Activated CD8-positive, alpha-beta memory T cell treated with anti-CD3 and anti-CD28 coated beads for 1 hour (primary cell): ENCODE results near the gene RERE.

Source experiments
- DNase-seq, 2 donors: peaks; one replicate each; pipeline ENCODE4 v3.0.0-alpha.2; 2020; ENCODE audit warnings: low read depth in 1 of 2; ENCODE audit errors: extremely low read depth in 1 of 2

Gene RERE

DNA sequence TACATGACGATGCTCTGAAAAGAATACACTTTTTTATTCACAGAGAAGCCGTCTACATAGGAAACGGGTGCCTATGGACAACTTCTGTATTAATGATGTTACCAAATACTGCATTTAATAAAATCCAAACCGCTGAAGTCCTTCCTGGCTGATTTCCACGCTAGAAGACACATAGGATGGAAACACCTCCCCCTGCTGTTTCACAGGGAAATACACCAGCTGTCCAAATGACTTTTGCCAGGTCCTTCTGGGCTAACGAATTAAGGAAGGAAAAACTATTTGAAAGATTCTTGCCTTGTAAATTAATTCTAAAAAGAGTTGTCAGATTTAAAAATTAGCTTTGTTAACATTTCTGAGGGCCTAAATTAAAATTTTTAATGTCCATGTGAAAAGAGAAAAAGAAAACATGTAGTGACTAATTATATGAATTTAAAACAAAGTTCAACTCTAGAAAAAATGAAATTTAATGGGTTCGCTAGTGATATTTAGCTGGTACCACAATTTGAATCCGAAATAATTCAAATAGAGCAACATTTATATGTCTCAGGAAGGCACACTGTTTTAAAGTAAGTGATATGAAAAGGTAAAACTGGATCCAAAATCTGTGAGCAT, 146.0 kb downstream of the RERE start:
- DNase-seq = no peak

DNA sequence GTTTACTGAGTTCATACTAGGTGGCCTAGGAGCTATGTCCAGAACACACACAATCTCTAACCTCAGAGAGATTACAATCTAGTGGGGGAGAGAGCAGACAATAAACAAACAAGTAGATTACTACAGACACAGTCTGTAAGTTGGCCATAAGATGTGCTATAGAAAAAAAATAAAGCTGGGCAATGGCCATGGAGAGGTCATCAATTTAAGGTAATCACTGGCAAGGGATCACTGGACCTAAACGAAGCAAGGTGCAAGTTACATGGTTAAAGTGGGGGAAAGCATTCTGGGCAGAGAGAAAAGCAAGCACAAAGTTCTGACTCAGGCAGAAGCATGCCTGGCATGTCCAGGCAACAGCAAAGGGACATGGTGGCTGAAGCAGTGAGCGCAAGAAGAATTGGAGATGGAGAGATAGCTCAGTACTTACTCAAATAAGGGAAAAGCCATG, 147.0 kb downstream of the RERE start:
- DNase-seq = no peak

DNA sequence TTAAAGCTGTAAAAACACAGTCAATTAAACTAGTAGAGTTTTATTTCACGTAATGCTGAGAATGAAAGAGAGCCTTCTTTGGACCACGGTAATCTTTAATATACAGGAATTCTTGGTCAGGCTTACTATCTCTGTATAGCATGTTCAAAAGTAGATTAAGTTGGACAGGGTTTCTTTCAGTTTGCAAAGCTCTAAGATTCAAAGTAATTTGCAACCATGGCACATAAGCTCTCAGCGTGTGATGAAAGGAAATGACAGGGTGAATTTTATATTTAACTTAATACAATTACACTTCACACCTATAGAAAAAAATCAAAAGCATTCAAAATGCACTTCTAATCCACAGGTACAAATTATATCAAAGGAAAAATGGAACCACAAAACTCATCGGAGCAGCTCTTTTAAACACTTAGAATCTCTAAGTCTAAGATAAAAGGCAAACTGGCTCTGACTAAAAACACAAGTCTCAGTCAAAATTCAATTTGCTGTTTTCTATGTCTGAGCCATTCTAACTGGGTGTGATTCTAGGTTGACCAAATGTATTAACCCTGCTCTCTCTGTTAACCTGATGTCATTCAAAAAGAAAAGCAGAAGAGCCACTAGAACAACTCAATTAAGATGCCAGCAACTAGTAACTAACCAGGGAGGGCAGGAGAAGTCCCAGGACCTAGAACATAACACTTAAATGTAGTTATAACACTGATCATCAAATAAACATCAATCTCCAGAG, 147.7 kb downstream of the RERE start:
- no peak for DNase-seq

DNA sequence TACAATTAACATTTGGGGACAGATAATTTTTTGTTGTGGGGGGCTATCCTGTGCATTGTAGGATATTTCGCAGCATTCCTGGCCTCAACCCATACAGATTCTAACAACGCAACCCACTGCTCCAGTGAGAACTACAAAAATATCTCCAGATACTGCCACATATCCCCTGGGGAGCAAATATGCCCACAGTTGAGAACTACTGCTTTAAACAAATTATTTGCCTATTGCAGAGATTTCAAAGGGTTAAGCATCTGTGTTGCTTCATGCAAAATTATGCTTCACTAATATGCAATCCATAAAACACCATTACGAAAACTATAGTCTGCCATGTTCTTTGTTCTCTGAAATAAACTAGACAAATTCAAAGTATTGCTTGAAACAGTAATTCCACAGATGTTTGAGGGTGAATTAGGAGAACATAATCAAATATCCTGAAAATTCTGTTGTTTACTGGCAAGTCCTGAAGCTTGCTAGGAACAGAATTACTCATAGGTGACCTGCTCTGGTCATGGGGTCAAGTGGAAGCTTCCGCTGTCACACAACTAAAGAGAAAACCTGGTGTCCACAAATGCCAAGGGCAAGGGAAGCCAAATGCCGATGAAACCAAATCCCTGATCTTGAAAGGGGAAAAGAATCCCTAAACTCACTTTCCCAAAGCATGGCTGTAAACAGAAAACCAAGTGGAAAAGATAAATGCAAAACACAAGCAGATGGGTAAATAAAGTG, 149.4 kb downstream of the RERE start:
- no peak for DNase-seq

DNA sequence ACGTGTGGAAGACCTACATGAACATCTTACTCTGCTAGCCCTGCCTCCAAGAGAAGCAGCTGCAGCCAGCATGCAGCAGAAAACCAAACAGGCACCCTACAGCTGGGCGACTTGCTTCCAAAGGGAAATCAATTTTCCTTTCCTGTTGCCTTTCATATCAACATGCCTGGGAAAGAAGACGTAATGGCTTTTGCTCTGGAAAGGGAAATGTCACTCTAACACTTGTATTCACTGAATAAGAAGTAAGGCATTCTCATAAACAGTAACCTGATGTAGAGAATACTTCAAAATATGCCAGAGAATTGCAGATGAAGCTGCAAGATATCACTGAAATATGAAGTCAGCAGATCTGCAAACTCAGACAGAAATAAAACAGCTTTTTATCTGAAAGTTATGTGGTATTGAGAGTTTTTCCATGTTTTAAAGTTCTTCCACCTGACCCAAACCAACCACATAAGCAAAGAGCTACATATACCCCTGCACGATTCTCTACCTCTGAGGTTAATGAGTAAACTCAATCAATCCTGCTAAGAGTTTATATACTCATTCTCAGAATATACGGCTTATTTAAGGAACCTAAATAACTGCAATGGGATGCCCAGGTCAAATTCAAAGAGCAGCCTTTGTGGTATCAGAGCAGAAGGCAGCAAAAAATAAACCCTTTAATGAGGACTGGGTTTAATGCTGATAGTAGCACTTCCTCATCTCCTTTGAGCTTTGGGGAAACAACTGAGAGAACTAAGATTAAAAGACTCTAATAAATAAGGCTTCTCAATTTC, 150.9 kb downstream of the RERE start:
- DNase-seq = no peak

DNA sequence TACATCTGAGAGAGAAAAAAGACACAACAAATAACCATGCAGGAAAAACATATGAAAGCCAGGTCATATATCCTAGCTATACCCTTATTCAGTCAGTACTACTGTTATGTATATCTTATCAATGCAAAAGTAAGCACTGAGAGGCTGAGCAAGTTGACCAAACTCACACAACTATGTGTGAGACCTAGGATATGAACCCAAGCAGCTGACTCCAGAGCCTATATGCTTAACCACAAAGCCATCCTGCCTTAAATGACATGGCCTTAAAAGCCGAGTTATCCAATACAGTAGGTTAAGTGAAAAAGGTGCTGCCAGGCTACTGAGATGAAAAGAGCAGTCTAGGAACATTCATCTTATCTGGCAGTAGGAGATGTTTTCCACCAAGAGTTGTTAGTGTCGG, 151.6 kb downstream of the RERE start:
- no peak for DNase-seq

DNA sequence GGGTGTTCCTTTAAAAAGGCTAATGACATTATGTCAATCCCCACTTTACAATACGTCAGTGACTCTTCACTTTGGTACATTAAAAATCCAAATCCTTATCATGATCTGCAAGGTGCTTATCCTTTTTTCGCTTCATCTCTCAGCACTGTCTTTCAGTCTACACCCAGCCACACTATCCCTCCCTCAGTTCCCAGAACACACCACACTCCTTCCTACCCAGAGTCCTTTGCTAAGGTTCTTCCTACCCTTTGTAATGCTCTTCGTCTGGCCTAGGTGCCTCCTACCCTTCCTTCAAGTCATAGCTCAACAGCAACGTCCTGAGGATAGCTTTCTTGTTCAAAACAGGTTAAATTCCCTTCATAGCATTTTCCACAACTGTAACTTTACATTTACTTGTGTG, 152.6 kb downstream of the RERE start:
- no peak for DNase-seq

DNA sequence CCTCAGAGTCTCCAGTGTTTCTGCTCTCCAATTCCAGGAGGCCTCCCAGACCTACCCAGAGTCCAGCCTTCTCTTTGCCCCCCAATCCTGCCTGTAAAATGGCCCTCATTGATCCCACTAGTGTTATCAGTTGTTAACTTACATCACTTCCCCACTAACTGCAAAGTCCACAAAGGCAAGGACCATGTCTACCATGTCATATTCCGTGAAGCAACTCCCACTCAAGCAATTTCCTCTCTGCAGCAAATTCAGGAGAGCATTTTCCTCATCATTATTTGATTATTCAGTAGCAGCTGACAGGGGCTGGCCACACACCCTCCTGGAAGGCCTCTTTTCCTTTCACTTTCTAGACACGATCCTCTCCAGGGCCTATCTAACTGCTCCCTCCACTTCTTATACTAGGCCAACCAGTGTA, 153.5 kb downstream of the RERE start:
- no peak for DNase-seq

DNA sequence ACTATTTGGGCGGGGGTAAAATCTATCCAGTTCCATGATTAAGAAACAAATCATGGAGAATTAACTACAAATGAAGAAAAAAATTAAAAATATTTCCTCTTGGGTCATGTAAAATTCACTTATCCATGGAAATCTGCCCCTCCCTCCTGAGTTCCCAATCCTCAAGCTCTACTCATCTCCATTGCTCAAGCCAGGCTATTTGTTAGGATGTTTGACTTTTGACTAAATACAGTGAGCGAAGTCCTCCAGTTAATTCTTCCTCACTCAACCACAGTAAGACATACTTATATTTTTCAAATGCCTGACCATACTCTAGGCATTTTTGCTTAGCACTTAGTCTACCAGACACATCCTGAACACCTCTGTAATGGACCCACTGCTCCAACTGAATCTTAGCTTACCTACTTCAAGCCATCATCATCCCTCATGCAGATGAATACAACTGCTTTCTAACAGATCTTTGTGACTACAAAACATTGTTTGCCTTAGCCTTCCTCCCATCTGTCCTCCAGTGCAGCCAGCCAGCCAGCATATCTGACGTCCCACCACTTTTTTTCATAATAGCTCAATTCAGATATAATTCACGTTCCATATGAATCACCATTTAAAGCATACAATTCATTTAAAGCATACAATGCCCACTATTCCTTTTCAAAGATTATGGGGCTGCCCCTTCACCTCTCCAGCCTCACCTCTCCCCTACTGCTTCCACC, 154.2 kb downstream of the RERE start:
- DNase-seq = no peak

DNA sequence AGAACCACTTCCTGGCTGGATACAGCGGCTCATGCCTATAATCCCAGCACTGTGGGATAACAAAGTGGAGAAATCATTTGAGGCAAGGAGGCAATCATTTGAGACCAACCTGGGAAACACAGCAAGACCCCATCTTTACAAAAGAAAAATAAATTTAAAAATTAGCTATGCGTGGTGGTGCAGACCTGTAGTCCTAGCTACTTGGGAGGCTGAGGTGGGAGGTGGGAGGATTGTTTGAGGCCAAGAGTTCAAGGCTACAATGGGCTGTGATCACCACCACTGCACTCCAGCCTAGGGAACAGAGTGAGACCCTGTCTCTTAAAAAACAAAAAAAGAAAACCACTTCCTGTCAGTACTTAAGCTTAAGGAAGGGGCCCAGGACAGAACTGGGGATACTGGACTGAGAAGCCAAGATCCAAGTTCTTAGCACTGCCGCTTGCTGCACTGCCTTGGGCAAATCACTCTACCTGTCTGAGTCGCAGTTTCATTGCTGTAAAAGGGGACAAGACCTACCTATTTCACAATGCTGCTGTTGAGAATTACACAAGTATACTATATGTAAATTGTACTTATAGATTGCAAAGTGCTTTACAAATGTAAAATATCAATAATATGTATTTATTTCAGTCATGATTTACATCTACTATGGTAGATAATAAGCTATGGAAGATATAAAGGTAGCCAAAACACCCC, 154.9 kb downstream of the RERE start:
- no peak for DNase-seq

DNA sequence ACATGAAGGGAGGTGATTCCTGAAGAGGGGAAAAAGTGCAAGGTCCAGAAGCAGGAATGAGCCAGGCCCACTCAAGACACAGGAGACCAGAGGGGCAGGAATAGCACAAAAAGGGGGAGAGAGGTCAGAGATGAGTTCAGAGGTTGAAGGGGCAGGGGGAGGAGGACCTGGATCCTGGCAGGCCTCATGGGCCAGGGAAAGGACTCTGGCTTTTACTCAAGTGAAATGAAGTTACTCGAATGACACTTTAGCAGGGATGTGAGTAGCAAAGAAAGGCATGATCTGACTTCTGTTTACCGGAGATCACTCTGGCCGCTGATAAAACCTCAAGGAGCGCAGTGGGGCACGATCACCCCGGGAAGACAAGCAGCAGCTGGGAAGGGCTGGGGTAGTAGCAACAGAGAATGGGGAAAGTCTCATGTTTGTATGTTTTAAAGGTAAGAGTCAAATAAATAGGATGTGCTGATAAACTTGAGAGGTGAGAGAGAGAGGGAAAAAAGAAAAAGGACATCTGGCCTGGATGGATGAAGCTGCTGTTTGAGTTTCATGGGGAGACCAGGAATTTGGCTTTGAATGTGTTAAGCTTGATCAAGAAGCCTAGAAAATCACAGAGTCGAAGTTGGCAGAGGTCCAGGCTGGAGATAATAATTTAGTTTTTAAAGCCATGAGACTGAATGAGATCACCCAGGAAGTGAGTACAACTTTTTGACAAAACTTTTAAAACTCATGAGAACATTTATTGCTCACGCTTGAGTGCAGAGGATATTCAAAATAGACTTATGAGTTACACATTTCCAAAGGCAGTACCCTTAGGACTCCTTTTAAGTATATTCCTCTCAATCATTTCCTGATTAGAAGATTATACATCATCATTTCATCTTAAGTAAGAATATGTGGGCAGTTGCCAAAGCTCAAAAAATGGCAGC, 156.0 kb downstream of the RERE start:
- no peak for DNase-seq

DNA sequence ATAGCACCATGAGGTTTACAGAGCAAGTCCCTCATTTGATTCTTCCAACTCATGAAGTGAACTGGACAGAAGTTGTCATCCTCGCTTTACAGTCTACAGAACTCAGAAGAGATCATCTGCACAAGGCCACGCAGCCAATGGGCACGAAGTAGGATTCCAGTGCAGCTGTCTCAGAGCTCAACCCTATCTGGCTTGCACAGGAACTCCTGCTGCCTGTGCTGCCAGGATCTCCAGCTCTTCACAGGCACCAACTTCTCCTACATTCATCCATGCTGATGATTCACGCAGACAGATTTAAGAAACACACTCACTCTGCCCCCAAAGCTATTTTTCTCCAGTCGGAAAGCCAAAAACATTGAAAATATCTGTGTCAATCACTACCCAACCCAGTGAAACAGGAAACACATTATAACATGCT, 157.0 kb downstream of the RERE start:
- no peak for DNase-seq

DNA sequence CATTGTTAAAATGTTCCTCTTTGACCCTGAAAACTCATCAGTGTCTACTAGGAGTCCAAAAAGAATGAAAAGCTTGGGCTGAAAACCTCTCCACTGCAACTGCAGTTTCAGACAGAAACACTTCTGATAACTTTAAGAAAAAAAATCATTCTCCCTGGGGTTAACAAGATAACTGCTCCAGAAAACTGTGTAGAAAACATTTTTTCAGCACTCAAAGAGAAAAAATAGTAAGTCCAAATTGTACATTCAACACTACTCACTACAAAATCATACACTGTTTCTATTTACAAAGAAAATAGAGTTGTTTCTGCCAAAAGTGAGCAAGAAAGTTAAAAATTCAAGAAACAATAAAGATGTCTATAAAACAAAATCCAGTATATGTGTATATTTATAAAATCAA, 157.8 kb downstream of the RERE start:
- no peak for DNase-seq

DNA sequence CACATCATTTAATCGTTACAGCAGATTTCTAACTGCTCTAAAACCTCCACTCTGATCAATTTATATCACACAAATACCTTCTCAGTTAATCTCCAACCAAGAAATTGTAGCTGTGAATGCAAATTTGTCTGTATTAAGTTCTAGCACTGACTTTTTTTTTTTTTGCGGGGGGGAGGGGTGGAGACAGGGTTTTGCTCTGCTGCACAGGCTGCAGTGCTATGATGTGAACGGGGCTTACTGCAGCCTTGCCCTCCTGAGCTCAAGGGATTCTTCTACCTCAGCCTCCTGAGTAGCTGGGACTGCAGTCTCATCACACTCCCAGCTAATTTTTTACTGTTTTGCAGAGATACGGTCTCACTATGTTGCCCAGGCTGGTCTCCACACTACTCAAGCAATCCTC, 163.6 kb downstream of the RERE start:
- no peak for DNase-seq

DNA sequence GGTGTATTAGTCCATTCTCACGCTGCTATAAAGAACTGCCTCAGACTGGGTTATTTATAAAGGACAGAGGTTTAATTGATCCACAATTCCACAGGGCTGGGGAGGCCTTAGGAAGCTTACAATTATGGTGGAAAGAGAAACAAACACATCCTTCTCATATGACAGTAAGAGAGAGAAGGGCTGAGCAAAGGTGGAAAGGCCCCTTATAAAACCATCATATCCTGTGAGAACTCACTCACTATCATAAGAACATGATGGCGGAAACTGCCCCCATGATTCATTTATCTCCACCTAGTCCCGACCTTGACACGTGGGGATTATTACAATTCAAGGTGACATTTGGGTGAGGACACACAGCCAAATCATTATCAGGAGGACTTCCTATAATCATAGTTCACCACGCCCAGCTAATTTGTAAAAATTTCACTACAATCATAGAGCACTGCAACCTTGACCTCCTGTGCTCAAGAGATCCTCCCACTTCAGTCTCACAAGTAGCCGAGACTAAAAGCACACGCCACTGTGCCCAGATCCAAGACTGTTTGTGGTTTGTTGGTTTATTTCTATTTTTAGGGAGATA, 164.9 kb downstream of the RERE start:
- DNase-seq = no peak

DNA sequence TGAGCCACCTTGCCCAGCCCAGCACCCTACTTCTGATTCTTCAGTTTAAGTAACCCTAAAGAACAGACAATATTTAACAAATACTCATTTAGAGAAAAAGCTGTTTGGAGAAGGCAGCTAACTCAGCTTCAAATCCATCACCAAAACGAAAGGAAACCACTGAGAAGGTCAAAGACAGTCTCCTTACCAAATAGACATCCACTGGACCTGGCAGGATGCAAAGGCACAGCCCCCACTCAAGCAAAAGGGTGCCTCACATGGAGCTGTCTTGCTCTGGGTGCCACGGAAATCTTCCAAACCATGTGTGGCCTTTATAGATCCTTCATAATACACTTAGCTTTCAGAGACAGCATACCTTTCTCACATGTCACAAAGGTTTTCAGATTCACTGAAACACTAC, 165.5 kb downstream of the RERE start:
- DNase-seq = no peak

DNA sequence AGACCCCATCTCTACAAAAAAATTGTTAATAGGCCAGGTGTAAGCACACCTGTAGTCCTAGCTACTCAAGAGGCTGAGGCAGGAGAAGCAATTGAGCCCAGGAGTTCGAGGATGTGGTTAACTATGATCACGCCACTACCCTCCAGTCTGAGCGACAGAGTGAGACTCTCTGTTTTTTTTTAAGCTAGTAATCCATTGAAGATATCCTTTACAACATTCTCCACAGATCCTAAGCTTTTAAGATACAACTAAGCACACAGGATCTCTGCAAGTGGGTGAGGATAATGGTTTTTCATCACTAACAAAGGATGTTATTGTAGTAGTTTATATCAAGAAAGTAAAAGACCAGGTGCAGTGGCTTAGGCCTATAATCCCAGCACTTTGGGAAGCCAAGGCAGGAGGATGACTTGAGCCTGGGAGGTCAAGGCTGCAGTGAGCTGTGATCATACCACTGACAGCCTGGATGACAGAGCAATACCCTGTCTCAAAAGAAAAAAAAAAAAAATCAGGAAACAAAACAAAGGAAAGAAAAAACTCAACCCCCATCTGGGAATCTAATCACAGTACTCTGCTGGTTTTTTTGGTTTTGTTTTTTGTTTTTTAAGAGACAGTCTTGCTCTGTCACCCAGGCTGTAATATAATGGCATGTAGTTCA, 166.1 kb downstream of the RERE start:
- DNase-seq = no peak

DNA sequence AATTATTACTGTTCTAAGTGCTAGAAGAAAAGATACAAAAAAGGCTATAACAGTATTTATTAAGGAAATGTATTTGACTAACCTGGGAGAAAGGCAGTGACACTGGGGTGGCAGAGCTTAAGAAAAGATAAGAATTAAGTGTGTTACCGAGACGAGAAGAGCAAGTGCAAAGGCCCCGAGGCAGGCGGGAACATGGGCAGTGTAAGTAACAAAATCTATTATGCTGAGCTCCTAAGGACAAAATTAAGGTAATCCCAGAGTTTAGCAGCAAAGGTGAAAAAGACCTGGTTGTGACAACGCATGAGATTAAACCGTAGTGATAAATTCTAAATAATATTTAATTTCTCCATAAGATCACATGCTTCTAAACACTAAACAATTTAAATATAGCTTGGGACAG, 167.6 kb downstream of the RERE start:
- DNase-seq = no peak
